B cell (primary cell): ENCODE results near the gene CCDC30.

Source experiments
- EZH2 ChIP-seq: IDR thresholded peaks from 2 replicates; pipeline ENCODE4 v1.6.1; 2012; ENCODE audit warnings: borderline replicate concordance, low read depth, mild to moderate bottlenecking, moderate library complexity, low read length; ENCODE audit not compliant: insufficient read depth, poor library complexity, severe bottlenecking
- TF ChIP-seq, protein P1 (sequence below): fragments of 200-600 bp; IDR thresholded peaks from one replicate; pipeline ENCODE4 v1.8.0; 2022; ENCODE audit warnings: antibody characterized with exemption, mild to moderate bottlenecking

DNA sequence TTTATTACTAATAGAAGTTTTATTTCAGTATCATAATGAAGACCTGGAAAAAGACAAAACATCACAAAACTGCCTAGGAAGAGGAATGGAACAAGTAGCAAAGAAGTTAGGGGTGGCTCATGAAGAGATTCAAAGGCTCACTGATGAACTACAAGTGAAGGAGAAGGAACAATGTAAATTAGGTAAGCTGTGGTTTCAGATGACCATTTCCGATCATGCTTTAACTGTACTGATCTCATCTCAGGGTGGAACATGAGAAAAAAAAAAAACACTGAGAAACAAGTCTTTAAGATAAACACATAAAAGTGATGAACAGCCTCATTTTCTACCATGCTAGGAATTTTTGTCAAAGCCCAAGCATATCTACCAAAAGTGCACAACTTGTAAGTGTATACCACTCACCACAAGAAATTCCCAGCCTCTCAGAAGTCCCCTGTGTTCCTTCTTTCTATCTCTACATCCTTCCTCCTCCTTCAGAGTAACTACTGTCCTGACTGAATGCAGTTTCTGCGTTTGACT, 19.6 kb downstream of the CCDC30 start:
- TF ChIP-seq, protein P1, sequence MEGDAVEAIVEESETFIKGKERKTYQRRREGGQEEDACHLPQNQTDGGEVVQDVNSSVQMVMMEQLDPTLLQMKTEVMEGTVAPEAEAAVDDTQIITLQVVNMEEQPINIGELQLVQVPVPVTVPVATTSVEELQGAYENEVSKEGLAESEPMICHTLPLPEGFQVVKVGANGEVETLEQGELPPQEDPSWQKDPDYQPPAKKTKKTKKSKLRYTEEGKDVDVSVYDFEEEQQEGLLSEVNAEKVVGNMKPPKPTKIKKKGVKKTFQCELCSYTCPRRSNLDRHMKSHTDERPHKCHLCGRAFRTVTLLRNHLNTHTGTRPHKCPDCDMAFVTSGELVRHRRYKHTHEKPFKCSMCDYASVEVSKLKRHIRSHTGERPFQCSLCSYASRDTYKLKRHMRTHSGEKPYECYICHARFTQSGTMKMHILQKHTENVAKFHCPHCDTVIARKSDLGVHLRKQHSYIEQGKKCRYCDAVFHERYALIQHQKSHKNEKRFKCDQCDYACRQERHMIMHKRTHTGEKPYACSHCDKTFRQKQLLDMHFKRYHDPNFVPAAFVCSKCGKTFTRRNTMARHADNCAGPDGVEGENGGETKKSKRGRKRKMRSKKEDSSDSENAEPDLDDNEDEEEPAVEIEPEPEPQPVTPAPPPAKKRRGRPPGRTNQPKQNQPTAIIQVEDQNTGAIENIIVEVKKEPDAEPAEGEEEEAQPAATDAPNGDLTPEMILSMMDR: no peak
- TF ChIP-seq EZH2: no peak
